Measurements from ENCODE around the gene SLMAP.

- TF ChIP-seq POLR2AphosphoS5 (IDR thresholded peaks at IDR 0.05; ENCODE audit: borderline replicate concordance, low read depth, low read length) (no peak), EZH2 (IDR thresholded peaks at IDR 0.05) (no peak)
Observed at GRCh38 chr3:57872606-57873005, 116.5 kb downstream of the SLMAP start.
